HG02981 (cell line): ENCODE results near the gene KCTD17.

Experiments used
- ATAC-seq: cut with Tn5 transposase; IDR thresholded peaks from one replicate; pipeline ENCODE4 v1.9.1; 2021; ENCODE audit warnings: mild to moderate bottlenecking, moderate library complexity; ENCODE audit not compliant: unreplicated experiment

The KCTD17 gene

DNA sequence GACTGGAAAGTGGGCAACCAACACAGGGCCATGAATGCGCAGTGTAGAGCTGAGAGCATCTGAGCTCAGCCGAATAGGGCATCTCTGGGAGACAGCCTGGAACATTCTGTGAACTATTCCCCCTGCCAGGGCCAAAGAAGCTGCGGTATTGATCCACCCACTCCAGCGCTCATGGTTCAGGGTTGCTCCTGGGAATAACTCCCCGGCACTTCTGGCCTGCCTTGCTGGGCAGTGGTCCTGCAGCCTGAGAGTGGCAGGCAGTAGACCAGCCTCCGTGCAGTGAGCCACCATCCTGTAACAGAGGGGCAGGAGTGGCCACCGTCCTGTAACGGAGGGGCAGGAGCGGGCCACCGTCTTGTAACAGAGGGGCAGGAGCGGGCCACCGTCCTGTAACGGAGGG lies 45.8 kb downstream of the KCTD17 start:
- ATAC-seq, result no peak

DNA sequence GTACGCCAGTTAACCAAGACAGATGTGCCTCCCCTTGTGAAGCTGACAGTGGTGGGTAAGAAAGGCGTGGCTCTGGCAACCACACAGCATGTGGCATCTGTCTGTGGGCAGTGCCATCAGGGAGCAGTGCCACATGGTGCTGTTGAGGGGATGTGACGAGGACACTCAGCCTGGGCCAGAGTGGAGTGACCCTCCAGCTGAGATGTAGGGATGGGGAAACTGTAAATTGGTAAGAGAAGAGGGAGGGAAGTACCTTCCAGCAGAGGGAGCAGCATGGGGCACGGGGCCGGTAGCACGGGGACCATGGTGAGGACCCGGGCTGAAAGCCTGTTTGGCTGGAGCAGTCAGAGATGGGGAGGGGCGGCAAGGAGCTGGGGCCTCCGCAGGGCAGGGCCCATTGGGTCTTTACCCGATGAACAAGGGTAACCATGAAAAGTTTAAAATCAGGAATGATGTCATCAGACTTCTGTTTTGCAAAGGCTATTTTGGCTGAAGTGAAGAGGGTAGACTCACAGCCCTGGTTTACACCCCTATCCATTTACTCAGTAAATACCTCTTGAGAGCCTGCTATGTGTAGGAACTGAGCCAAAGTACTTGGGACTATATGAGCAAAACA lies 47.5 kb downstream of the KCTD17 start:
- no peak for ATAC-seq

DNA sequence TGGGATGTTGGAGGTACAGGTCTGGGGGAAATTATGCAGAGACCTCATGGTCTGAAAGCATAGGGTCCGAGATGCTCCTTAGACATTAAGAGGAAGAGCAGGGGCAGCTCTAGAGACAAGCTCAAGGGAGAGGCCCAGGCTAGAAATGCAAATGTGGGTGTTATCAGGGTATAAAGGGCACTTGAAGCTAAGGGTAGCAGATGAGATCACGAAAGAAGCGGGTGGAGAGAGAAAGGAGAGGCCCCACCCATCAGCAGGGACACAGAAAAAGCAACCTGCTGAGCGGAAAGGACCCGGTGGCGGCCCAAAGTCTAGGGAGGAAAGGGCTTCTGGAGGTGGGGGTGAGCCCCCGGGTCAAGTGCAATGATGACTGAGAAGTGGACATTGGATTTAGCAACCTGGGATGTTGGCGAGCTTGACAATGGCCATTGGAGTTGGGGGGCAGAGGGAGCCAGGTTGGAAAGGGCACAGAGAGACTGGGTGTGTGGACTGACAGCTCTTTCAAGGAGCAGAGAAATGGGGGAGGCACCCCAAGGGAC lies 49.1 kb downstream of the KCTD17 start:
- no peak for ATAC-seq

DNA sequence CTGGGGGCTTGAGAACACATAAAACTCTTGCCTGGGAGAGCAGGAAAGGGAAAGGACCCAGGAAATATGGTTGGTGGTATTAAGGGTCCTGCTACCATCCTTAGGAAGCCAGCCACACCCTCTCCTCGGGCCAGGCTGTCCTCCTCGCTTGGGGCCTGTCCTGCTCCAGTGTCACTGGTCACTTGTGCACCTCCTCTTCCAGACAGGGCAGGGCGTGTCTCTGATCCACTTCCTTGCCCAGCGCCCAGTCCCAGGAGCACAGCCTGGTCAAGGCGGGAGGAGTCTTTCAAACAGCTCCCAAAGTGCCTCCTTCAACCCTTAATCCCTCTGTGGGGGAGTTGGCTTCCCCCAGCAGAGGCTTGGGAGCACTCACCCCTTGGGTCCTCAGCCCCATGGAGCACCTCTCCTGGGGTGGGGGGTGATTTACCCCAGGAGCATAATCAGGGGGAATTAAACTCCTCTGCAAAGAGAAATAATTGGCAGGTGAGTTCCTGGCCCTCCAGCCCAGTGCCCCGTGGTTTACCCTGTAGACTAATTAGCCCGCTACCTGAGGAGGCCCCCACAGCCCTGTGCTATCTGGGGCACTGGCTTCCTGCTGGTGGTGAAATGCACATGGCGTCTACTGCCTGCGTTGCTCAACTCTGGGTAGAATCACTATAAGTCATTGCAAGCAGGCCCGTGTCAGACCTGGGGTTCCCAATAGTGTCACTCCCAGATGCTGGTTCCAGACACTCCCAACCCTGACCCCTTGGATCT lies 49.9 kb downstream of the KCTD17 start:
- no peak for ATAC-seq

DNA sequence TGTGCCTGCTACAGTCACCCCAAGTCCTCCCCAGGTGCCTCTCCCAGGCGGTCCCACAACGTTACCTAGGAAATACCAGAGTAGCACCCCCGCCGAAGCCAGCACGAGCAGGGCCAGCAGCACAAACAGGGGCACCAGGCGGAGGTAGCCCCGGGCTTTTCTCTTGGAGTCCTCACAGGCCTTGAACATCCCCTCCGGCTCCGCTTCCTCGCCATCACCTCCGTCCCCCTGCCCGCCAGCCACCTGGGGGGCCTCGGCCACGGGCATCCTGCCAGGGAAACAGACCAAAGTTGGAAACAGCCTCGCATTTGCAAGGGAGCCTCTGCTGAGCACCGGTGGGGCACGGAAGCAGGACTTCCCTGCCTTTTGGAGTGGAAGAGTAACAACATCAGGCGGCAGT lies 51.6 kb downstream of the KCTD17 start:
- no peak for ATAC-seq

DNA sequence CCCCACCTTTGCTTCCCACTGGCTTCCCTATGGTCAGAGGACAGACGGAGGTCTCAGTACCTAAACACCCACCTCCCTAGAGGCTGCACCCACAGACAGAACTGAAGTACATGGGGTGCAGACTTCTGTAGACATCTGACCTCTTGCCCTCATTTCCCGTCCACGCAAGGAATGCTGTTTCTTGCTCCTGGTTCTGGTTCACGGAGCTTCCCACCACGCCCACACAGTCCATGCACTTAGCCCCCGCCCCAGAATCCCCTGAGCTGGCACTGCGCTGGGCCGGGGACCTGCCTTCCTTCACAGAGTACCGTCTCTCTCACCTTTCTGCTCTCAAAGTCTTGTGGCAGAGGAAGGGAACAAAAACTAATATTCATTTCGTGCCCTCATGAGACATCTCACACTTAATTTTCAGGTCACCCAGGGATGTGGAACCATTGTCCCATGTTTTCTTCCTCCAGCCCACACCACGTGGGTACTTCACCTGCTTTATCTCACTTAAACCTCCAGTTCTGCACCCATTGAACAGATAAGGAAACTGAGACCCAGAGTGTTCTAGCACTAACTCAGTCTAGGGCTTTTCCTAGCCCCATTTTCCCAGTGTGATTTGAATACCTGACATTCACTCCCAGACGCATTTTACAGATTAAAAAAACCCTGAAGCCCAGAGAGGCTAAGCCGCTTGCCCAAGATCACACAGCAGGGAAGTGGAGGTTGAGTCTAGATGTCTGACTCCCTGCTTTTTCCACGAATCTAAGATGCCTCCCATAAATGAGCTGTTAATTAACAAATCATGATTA lies 52.3 kb downstream of the KCTD17 start:
- no peak for ATAC-seq

DNA sequence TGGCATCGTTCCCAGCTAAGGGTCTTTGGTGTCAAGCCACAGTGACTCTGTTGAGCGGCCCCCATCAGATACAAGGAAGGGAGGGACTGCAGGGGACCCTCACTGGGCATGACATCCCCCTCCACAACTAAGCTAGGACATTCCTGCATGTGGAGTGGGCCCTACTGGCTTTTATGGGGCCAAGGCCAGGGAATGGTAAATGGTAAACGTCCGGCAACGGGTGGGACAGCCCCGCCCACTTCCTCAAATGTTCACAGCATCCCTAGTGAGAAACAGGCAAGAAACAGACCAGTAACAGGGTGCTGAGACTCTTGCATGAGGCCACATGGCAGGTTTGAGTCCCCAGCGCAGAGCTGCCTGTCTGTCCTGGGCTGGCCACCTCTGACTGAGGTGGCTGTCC lies 53.6 kb downstream of the KCTD17 start:
- ATAC-seq, result no peak

DNA sequence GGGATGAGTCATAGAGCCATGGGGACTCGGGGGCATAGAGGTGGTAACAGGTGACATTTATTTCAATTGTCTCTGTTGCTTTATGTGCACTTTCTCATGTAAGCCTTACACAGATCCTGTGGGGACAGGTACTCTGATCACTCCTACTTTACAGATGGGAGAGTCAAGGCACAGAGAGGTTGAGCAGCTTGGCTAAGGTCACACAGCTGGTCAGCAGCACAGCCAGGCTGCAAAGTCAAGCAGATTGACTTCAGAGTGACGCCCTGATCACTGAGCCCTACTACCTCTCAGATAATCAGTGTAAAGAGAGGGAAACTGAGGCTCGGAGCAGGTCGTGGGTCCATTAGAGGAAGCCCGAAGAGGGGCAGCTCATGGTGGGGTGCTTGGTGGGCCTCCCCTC lies 54.4 kb downstream of the KCTD17 start:
- ATAC-seq, result no peak

DNA sequence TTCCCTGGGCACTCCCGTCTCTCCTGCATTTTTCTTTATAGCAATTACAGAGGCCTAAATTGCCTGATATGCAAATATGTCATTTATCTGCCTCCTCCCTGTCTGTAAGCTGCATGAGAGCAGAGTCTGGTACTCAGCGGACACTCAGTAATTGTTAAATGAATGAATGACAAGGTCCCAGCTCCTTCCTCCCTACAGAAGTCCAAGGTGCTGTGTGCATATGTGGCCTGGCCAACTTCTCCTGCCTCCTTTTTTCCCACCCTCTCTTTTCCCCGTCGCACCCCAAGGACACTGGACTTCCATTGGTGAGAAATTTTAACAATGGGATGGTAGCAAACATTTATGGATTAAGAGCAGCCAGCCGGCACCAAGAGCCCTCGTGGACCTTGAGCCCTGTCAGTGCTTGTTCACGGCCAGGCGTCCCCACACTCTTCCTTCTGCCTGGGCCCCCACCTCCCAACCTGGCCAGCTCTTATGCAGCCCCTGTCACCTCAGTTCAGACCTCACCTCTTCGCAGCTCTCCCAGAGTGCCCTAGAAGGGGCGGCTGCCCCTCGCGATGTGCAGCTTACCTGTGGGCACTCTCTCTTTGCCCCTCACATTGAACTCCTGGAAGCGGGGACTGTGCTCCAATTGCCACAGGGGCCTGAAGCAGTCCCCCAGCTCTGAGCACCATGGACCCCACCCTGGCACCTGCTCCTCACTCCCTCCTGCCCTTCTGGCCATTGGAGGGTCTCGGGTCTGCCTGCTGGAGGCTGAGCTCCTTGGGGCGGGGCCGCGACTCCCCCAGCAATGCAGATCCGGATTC lies 56.5 kb downstream of the KCTD17 start:
- ATAC-seq, result no peak

DNA sequence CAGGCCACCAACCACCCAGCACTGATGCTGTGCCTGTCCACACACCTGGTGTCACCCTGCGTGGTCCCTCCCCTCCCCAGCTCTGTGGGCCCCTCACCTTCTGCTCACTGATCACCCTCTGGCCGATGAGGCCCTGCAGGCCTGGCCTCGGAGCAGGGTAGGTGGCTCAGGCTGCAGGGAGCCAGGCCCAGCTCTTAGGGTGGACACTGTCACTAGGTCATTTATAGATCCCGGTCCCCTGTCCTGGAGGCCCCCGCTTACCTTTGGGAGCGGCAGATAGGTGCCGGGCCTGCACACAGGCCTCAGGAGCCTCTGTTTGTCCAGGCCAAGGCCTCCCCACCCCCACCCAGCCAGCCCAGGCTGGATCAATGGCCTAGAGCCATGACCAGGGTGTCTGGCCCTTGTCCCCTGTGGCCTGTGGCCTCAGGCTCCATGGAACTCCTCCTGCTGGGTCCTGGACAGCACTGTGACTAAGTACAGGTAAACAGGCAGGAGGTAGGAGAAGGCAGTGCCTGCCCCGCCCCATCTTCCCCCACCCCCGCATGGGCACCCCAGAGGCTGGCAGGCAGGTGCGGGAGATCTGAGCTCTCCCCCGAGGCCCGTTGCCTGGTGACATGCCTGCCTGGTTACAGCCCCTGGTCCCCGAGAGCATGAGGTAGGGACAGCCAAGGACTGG lies 57.8 kb downstream of the KCTD17 start, which contains the start of gene TMPRSS6:
Gene TMPRSS6, minus strand, starts transcription at position 472 of the 676 bp plus-strand sequence. CDS start 6,296 bp downstream, outside the sequence.
- no peak for ATAC-seq

DNA sequence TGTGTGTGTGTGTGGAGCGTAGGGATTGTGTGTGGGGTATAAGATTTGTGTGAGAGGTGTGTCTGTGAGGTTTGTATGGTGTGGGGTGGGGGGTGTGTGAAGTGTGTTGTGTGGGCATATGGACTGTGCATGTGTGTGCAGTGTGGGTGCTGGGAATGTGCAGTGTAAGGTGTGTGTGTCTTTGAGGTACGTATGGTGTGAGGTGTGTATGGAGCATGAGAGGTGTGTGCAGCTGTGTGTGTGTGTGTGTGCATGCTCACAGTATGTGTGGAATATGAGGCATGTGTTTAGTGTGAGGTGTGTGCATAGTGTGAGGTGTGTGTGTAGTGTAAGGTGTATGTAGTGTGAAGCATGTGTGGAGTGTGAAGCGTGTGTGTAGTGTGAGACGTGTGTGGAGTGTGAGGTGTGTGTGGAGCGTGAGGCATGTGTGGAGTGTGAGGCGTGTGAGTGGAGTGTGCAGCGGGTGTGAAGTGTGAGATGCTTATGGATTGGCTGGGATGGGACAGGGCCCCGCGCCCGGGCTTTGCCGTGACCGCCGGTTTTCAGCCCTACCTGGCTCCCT lies 59.7 kb downstream of the KCTD17 start:
- ATAC-seq, result no peak

DNA sequence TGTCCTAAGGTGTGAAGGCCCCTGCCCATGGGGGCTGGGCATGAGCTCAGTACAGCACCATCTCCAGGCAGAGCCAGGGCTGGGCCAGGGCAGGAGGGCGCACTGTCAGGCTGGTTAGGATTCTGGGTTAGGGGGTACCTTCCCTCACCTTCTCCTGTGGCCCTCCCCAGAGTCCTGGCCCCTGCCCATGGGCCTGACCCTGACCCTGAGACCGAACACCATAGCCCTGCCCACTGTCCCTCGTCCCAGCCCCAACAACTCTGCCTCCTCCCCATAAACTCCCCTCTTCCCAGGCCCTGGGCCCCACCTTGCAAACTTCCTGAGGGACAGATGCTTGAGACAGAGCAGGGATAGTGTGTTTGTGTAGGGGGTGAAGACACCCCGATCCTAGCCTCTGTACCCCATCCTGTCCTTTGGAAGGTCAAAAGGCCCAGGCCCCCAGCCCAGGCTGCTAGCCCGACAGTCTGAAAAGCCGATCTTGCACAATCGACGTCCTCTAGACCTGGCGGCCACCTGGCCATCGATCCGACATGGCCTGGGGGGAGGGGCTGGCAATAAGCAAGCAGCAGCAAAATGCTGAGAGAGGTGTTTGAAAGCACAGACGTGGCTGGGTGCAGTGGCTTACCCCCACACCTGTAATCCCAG lies 60.7 kb downstream of the KCTD17 start:
- ATAC-seq, result no peak
